Measurements from ENCODE around the gene KRTAP12-3.
"Not testable (repeated sequence)": the region's sequence is repeated elsewhere in the genome, so short reads cannot be mapped to it uniquely, and the experiment has no call there.

The KRTAP12-3 gene

DNA sequence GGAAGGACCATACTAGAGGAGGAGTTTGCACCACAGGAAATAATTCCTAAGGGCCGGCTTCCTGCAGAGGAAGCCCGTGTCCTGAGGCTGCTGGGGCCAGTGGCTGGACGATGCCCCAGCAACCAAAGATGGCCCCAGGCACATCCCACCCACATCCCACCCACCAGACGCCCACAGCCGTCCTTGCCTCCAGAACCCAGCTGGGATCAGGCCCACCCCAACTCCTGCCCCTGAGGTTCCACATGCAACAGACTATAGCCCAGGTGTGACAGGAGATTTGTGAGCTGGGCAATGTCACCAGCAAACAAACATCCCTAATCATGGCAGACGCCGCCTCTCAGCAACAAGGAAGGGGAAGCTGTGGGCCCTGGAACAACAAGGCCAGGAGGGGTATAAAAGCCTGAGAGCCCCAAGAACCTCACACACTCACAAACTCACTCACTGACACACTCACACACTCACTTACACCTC lies 31.0 kb upstream of the KRTAP12-3 start, which contains the start of gene KRTAP10-9:
TSS of gene KRTAP10-9 (plus strand) at position 421 of the 471 bp plus-strand sequence. CDS start 79 bp downstream, outside the sequence.
- no peak within 1 kb of the TSS for H3K4me3 ChIP-seq (ENCODE audit: low read depth, low read length)
- no peak for DNase-seq (ENCODE audit: low read depth)
- TF ChIP-seq, protein P1, sequence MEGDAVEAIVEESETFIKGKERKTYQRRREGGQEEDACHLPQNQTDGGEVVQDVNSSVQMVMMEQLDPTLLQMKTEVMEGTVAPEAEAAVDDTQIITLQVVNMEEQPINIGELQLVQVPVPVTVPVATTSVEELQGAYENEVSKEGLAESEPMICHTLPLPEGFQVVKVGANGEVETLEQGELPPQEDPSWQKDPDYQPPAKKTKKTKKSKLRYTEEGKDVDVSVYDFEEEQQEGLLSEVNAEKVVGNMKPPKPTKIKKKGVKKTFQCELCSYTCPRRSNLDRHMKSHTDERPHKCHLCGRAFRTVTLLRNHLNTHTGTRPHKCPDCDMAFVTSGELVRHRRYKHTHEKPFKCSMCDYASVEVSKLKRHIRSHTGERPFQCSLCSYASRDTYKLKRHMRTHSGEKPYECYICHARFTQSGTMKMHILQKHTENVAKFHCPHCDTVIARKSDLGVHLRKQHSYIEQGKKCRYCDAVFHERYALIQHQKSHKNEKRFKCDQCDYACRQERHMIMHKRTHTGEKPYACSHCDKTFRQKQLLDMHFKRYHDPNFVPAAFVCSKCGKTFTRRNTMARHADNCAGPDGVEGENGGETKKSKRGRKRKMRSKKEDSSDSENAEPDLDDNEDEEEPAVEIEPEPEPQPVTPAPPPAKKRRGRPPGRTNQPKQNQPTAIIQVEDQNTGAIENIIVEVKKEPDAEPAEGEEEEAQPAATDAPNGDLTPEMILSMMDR (IDR thresholded peaks at IDR 0.05; ENCODE audit: low read depth, low read length, missing control alignments): no peak

DNA sequence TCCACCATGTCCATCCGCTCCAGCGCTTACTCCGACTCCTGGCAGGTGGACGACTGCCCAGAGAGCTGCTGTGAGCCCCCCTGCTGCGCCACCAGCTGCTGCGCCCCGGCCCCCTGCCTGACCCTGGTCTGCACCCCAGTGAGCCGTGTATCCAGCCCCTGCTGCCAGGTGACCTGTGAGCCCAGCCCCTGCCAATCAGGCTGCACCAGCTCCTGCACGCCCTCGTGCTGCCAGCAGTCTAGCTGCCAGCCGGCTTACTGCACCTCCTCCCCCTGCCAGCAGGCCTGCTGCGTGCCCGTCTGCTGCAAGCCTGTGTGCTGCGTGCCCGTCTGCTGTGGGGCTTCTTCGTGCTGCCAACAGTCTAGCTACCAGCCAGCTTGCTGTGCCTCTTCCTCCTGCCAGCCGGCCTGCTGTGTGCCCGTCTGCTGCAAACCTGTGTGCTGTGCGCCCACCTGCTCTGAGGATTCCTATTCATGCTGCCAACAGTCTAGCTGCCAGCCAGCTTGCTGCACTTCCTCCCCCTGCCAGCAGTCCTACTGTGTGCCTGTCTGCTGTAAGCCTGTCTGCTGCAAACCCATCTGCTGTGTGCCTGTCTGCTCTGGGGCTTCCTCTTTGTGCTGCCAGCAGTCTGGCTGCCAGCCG lies 30.4 kb upstream of the KRTAP12-3 start:
- H3K4me3 ChIP-seq (ENCODE audit: low read depth, low read length); DNase-seq (ENCODE audit: low read depth): not testable (repeated sequence)

- DNase-seq (ENCODE audit: low read depth); H3K4me3 ChIP-seq (ENCODE audit: low read depth, low read length): not testable (repeated sequence)
These were observed 29.9 kb upstream of the KRTAP12-3 start for GRCh38 chr21:44627831-44628233.

- TF ChIP-seq, protein P1 (IDR thresholded peaks at IDR 0.05; ENCODE audit: low read depth, low read length, missing control alignments): no peak
- no peak overlapping the region for H3K4me3 ChIP-seq (ENCODE audit: low read depth, low read length)
- no peak for DNase-seq (ENCODE audit: low read depth)
These were observed 28.9 kb upstream of the KRTAP12-3 start for GRCh38 chr21:44628707-44629391.

- H3K4me3 ChIP-seq (ENCODE audit: low read depth, low read length): no peak overlapping the region
- no peak for DNase-seq (ENCODE audit: low read depth)
- TF ChIP-seq, protein P1 (IDR thresholded peaks at IDR 0.05; ENCODE audit: low read depth, low read length, missing control alignments): no peak
These were observed 27.3 kb upstream of the KRTAP12-3 start for GRCh38 chr21:44630440-44630839.

DNA sequence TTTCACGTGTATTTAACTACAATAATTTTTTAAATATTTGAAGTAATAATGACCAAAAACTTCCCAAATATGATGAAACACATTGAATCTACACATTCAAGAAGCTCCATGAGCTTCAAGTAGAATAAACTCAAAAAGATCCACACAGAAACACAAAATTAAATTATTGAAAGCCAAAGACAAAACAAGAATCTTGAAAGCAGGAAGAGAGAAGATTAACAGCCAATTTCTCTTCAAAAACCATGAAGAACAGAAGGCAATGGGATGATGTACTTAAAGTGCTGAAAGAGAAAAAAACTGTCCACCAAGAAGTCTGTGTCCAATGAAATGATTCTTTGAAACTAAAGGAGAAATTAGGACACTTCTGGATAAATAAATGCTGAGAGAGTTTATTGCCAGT lies 25.7 kb upstream of the KRTAP12-3 start:
- TF ChIP-seq, protein P1 (IDR thresholded peaks at IDR 0.05; ENCODE audit: low read depth, low read length, missing control alignments): no peak

GRCh38 chr21:44636209-44637017 lies 21.3 kb upstream of the KRTAP12-3 start:
- TF ChIP-seq, protein P1 (IDR thresholded peaks at IDR 0.05; ENCODE audit: low read depth, low read length, missing control alignments): no peak
- DNase-seq (ENCODE audit: low read depth): no peak

More for the DNA sequence above, 25.7 kb upstream of the KRTAP12-3 start:
- no peak overlapping the region for H3K4me3 ChIP-seq (ENCODE audit: low read depth, low read length)
- no peak for DNase-seq (ENCODE audit: low read depth)

More at GRCh38 chr21:44636209-44637017, 21.3 kb upstream of the KRTAP12-3 start:
- H3K4me3 ChIP-seq (ENCODE audit: low read depth, low read length): no peak overlapping the region
